NCI-H2171 treated with DMSO at 0.1 percent for 48 hours (cell line): ENCODE results near the gene INTS13.
"Not testable (repeated sequence)": the region's sequence is repeated elsewhere in the genome, so short reads cannot be mapped to it uniquely, and the experiment has no call there.

Experiments
- DNase-seq: peaks from one replicate; lab custom pipeline; 2025; lab: John Stamatoyannopoulos, UW

The INTS13 gene

GRCh38 chr12:26870491-26871419 lies 67.0 kb downstream of the INTS13 start:
- peak; percentile 92 for DNase-seq

GRCh38 chr12:26869908-26870459 lies 67.8 kb downstream of the INTS13 start:
- DNase-seq, result no peak

- no peak for DNase-seq
Measured at GRCh38 chr12:26869104-26869494, 68.7 kb downstream of the INTS13 start.

GRCh38 chr12:26868447-26869103 lies 69.2 kb downstream of the INTS13 start:
- DNase-seq, result no peak

- DNase-seq, result no peak
Measured at GRCh38 chr12:26867080-26867479, 70.7 kb downstream of the INTS13 start.

GRCh38 chr12:26863515-26863914 lies 74.3 kb downstream of the INTS13 start:
- DNase-seq, result no peak

- not testable (repeated sequence) for DNase-seq
Measured at GRCh38 chr12:26862787-26863186, 75.0 kb downstream of the INTS13 start.

- no peak for DNase-seq
Measured at GRCh38 chr12:26861690-26862089, 76.1 kb downstream of the INTS13 start.

- DNase-seq, result no peak
Measured at GRCh38 chr12:26857465-26858176, 80.2 kb downstream of the INTS13 start.

GRCh38 chr12:26855337-26855736 lies 82.4 kb downstream of the INTS13 start:
- no peak for DNase-seq
